Sigmoid colon (tissue), 7 donors: ENCODE measurements around the gene DEDD. TPM values are rescaled to one million over a fixed set of nuclear protein-coding genes. Genes with fewer than 3 reads are reported as not detected.

Experiments
- DNase-seq: peaks from one replicate; pipeline ENCODE4 v3.0.0-alpha.2; 2019
- H3K27ac ChIP-seq, 4 donors: fragments of 200-600 bp; sonication (generic); one replicate each; pipeline ENCODE4 v1.5.1; 2016 to 2019; ENCODE audit warnings: mild to moderate bottlenecking in 1 of 4
- H3K27me3 ChIP-seq, 3 donors: fragments of 200-600 bp; sonication (generic); one replicate each; pipeline ENCODE4 v1.5.1; 2019; ENCODE audit warnings: mild to moderate bottlenecking in 1 of 3
- H3K36me3 ChIP-seq, 4 donors: fragments of 200-600 bp; sonication (generic); one replicate each; pipeline ENCODE4 v1.5.1; 2016 to 2019
- H3K4me1 ChIP-seq, 4 donors: fragments of 200-600 bp; sonication (generic); one replicate each; pipeline ENCODE4 v1.5.1; 2017 to 2019
- H3K4me3 ChIP-seq, 4 donors: fragments of 200-600 bp; sonication (generic); one replicate each; pipeline ENCODE4 v1.5.1; 2017 to 2019; ENCODE audit warnings: mild to moderate bottlenecking in 2 of 4, moderate library complexity in 1 of 4
- H3K9me3 ChIP-seq, 4 donors: fragments of 200-600 bp in 3 of 4; sonication (generic) in 3 of 4; one replicate each; pipeline versions ENCODE4 v1.5.1 to v1.6.1; 2013 to 2019
- EP300 ChIP-seq, 4 donors: sonication (generic); formaldehyde crosslinking; IDR thresholded peaks; one replicate each; pipeline ENCODE4 v1.6.1; 2017; ENCODE audit warnings: antibody characterized with exemption in 4 of 4
- POLR2A ChIP-seq, 2 donors: fragments of 450-650 bp; IDR thresholded peaks; one replicate each; pipeline ENCODE4 v1.6.1; 2016; ENCODE audit warnings: antibody characterized with exemption in 2 of 2, mild to moderate bottlenecking in 2 of 2, moderate library complexity in 2 of 2
- POLR2AphosphoS5 ChIP-seq, 4 donors: sonication (generic); formaldehyde crosslinking; IDR thresholded peaks; one replicate each; pipeline ENCODE4 v1.6.1; 2017; ENCODE audit warnings: antibody characterized with exemption in 4 of 4
- WGBS, 2 donors: extraction: QIAGEN DNeasy Blood & Tissue Kit; methylation state at CpG; one replicate each; pipeline ENCODE4 v1.1.7; 2013; 5-methylcytosine and 5-hydroxymethylcytosine counted together
- intact Hi-C: fragments of 100-400 bp; cut with DNase I; formaldehyde crosslinking; loops from one replicate; pipeline ENCODE4 v1.15.1; 2023
- polyA plus RNA-seq, 3 donors: library from polyadenylated mRNA; stranded (reverse); fragments of 200-250 nt; gene quantifications; one replicate each; pipeline ENCODE4 v1.2.3, GENCODE V29; 2013
- total RNA-seq, 4 donors: library from RNA; depleted of rRNA; stranded (reverse); fragments of >200 nt; gene quantifications; one replicate each; pipeline ENCODE4 v1.1.0, GENCODE V29; 2016
- TF ChIP-seq, protein P1 (sequence below), 4 experiments: fragments of 450-650 bp in 3 of 4; fragments of 200-600 bp in 1 of 4; IDR thresholded peaks; one replicate each; pipeline ENCODE4 v1.5.1; 2016 to 2019; ENCODE audit warnings: antibody characterized with exemption in 4 of 4, mild to moderate bottlenecking in 3 of 4, moderate library complexity in 2 of 4
- donor health status: healthy with polysubstance abuse.
- donor health status: Bipolar disorder and iron deficiency.
- donor health status: healthy.

Gene DEDD
- total and polyA plus RNA-seq, 7 donors: 24.0 to 34.2 (median 30.5) TPM

DNA sequence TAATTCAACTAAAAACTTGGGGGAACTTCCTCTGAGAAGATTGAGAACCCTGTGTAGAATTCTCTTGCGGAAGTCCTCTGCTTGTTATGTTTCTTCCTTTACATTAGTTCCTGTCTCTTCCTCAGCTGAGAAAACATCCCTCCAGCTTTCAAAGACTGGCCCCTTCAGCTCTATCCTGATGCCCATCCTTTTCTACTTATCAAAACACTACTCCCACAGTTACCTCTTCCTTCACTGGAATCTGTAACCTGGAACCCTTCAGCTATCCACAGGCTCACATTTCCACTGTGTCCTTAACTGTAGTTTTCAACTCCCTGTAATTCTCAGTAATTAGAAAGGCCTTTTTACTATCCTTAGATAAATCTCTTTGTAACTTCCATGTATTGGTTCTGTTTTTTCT, 6.0 kb upstream of the DEDD start:
- intact Hi-C loops: no loop called here
- no peaks in the 10 kb centered on the region for H3K27me3 ChIP-seq
- H3K27ac ChIP-seq: no peak overlapping the region
- peaks cover 0 to 23% (median 12%) of the 10 kb centered on the region in 4 donors for H3K4me1 ChIP-seq
- 87 to 89% methylated on average over 1 of the region's 1 CpG for WGBS, 2 donors
- TF ChIP-seq, protein P1, sequence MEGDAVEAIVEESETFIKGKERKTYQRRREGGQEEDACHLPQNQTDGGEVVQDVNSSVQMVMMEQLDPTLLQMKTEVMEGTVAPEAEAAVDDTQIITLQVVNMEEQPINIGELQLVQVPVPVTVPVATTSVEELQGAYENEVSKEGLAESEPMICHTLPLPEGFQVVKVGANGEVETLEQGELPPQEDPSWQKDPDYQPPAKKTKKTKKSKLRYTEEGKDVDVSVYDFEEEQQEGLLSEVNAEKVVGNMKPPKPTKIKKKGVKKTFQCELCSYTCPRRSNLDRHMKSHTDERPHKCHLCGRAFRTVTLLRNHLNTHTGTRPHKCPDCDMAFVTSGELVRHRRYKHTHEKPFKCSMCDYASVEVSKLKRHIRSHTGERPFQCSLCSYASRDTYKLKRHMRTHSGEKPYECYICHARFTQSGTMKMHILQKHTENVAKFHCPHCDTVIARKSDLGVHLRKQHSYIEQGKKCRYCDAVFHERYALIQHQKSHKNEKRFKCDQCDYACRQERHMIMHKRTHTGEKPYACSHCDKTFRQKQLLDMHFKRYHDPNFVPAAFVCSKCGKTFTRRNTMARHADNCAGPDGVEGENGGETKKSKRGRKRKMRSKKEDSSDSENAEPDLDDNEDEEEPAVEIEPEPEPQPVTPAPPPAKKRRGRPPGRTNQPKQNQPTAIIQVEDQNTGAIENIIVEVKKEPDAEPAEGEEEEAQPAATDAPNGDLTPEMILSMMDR (IDR thresholded peaks at IDR 0.05): no peak
- no peak for TF ChIP-seq EP300 (IDR thresholded peaks at IDR 0.05)
- TF ChIP-seq POLR2AphosphoS5 (IDR thresholded peaks at IDR 0.05): no peak
- TF ChIP-seq POLR2A (IDR thresholded peaks at IDR 0.05): no peak
- no peaks in the 10 kb centered on the region for H3K9me3 ChIP-seq
- no peak overlapping the region for H3K4me3 ChIP-seq
- no peak for DNase-seq
- H3K36me3 ChIP-seq: no peaks in the 10 kb centered on the region

DNA sequence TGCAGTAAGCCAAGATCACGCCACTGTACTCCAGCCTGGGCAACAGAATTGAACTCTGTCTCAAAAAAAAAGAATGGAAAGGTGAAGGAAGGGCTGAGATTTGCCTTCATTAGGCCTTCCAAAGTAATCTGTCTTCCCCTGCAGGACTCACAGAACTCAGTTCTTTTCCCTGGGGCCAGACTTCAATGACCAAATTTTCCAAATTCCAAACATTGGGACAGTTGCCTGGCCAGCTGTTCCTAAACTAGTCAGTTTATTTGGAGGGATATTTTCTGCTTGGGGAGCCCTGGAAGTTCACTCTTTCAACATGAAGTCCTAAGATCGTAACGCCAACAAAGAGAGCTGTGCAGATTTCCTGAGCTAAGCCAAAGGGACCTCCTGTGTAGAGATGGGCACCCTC, 5.4 kb upstream of the DEDD start:
- Histone ChIP-seq H3K9me3 (no peaks in the 10 kb centered on the region), H3K27ac (no peak overlapping the region), H3K4me1 (peaks cover 0 to 27% (median 14%) of the 10 kb centered on the region in 4 donors), H3K27me3 (no peaks in the 10 kb centered on the region), H3K4me3 (no peak overlapping the region), H3K36me3 (no peaks in the 10 kb centered on the region)
- intact Hi-C loops: no loop called here
- DNase-seq: no peak
- TF ChIP-seq POLR2A (IDR thresholded peaks at IDR 0.05) (no peak), EP300 (IDR thresholded peaks at IDR 0.05) (no peak), POLR2AphosphoS5 (IDR thresholded peaks at IDR 0.05) (no peak)
- TF ChIP-seq, protein P1 (IDR thresholded peaks at IDR 0.05): no peak
- 81 to 83% methylated on average over 3 of the region's 3 CpGs for WGBS, 2 donors

DNA sequence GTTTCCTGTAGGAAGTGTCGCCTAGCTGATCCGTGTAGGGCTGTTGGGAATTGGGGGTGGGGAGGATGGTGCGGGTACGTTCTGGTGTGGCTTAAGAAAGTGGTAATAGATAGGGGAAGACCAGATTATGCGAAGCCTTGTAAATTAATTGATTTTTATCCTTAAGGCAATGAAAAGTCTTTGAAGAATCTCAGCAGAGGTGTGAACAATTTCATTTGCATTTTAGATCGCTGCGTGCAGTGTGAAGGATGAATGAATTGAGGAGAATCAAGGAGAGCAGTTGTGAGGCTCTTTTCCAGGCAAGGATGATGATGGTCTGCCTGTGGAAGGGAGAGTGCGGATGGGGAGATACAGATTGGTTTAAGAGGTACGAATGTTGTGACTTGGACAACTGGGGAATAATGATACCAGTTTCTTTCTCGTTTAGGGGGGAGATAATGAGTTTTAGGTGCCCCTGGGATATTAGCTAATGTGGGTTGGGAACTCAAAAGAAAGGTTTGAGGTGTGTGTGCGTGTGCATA, 813 bp upstream of the DEDD start:
- Histone ChIP-seq H3K27ac (peak overlapping the region; percentile 90 to 97 (median 92)), H3K4me1 (peaks cover 0 to 52% (median 35%) of the 10 kb centered on the region in 4 donors), H3K36me3 (peaks cover 5 to 20% (median 8%) of the 10 kb centered on the region in 4 donors), H3K9me3 (no peaks in the 10 kb centered on the region), H3K27me3 (no peaks in the 10 kb centered on the region), H3K4me3 (peak overlapping the region; percentile 69 to 83 (median 76))
- TF ChIP-seq EP300 (IDR thresholded peaks at IDR 0.05) (no peak), POLR2A (IDR thresholded peaks at IDR 0.05) (no peak), POLR2AphosphoS5 (IDR thresholded peaks at IDR 0.05) (peak in 1 of 4 donors; percentile 1)
- TF ChIP-seq, protein P1 (IDR thresholded peaks at IDR 0.05): no peak
- 1 to 7% methylated on average over 11 of the region's 11 CpGs for WGBS, 2 donors
- no peak for DNase-seq
- intact Hi-C loops: loop anchor here (2.0 kb wide), 2 partner anchors 14 to 26 kb away; partner anchors contain the start of genes NIT1, PFDN2 and USP21

DNA sequence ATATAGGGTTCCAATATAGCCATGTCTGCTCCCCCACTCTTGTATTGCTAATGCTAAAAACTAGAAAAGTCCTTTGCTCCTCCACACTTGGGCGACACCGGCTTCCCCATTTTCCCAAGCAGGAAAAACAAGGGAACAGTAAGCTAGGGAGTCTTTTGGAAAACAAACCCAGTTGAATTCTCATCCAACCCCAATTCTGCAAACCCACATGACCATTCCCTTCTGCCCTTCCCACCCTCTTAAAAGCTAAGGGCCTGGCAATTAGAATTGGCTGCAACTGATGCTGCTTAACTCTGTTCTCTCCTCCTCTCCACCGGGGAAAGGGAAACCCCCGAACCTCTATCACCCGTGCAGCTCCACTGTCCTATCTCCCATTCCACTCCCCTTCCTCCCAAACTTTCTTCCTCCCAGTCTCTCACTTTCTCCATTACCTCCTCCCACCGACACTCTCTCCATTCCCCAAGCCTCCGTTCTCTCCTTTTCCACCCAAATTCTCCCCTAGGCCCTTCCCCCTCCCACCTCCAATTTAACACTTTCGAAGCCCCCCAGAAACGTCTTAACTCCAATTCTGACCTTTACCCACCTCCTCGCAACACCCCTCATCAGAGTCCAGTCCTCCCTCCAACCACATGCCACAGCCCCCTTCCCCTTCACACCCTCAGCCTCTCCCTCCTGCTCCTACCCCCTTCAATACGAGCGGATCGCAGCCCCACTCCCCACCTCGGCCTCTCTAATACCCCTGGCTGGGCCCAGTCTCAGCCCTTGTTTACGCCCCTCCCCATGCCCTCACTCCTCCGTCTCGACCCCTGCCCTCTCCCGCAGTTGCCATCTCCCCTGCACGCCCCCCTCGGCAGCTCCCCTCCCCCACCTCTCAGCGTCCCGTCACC, 701 bp downstream of the DEDD start:
- H3K27me3 ChIP-seq: no peaks in the 10 kb centered on the region
- WGBS, 2 donors: 7% methylated on average over 22 of the region's 22 CpGs
- H3K4me3 ChIP-seq: peak overlapping the region; percentile 69 to 83 (median 76)
- peaks cover 0 to 55% (median 48%) of the 10 kb centered on the region in 4 donors for H3K4me1 ChIP-seq
- peaks cover 10 to 35% (median 20%) of the 10 kb centered on the region in 4 donors for H3K36me3 ChIP-seq
- H3K27ac ChIP-seq: peak overlapping the region; percentile 90 to 97 (median 92)
- TF ChIP-seq POLR2A (IDR thresholded peaks at IDR 0.05) (no peak), POLR2AphosphoS5 (IDR thresholded peaks at IDR 0.05) (peak in 2 of 4 donors; percentile 8 to 33)
- H3K9me3 ChIP-seq: no peaks in the 10 kb centered on the region
- intact Hi-C loops: loop anchor here (2.0 kb wide), 2 partner anchors 13 to 27 kb away; partner anchors contain the start of genes NIT1, PFDN2 and USP21
- DNase-seq: no peak

DNA sequence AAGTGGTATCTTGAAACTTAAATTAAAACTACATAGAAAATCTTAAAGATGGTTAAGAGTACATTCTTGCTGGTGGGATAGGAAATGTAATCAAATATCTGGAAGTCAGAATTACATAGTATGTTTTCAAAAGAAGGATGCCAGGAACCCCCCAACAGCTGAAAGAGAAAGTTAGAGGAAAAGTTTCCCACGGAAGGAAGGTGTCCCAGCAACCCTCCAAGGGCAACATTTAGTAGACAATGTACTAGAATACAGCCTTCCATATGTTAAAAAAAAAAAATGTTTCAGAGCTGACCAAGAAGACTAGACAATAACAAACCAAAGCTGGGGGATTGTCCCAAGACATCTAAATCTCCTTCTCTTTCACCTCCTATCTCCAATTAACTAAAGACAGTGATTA, 2.2 kb downstream of the DEDD start:
- Histone ChIP-seq H3K4me1 (peaks cover 0 to 55% (median 49%) of the 10 kb centered on the region in 4 donors), H3K36me3 (peaks cover 10 to 50% (median 22%) of the 10 kb centered on the region in 4 donors), H3K9me3 (no peaks in the 10 kb centered on the region), H3K4me3 (no peak overlapping the region), H3K27ac (no peak overlapping the region), H3K27me3 (no peaks in the 10 kb centered on the region)
- WGBS, 2 donors: 70 to 75% methylated on average over 1 of the region's 1 CpG
- intact Hi-C loops: no loop called here
- TF ChIP-seq POLR2A (IDR thresholded peaks at IDR 0.05) (no peak), POLR2AphosphoS5 (IDR thresholded peaks at IDR 0.05) (no peak), EP300 (IDR thresholded peaks at IDR 0.05) (no peak)
- TF ChIP-seq, protein P1 (IDR thresholded peaks at IDR 0.05): no peak
- no peak for DNase-seq
